T-cell (primary cell): ENCODE data around the gene KDM6A. TPM values are rescaled to one million over a fixed set of nuclear protein-coding genes. Genes with fewer than 3 reads are reported as not detected.

Source experiments
- ATAC-seq, 4 experiments: fragments of 200-7000 bp in 3 of 4; fragments of 150-1000 bp in 1 of 4; cut with Tn5 transposase; replicated peaks in 1 of 4; 1 replicate in 3 of 4; 2 replicates in 1 of 4; pipeline ENCODE4 v1.10.0; 2021; ENCODE audit warnings: moderate library complexity in 3 of 4, mild to moderate bottlenecking in 2 of 4, moderate number of reproducible peaks in 1 of 4
- CTCF ChIA-PET, 2 donors: fragments of 300-600 bp; sonication (Branson Sonifier 250); formaldehyde crosslinking; loops; one replicate each; lab custom pipeline; 2022; ENCODE audit warnings: antibody characterized with exemption in 2 of 2; lab: Charles Lee
- POLR2A ChIA-PET, 2 donors: fragments of 300-600 bp; sonication (Branson Sonifier 250); formaldehyde crosslinking; loops; one replicate each; lab custom pipeline; 2022; ENCODE audit warnings: antibody characterized with exemption in 2 of 2; lab: Charles Lee
- DNase-seq, 35 experiments: peaks; one replicate each; pipeline versions ENCODE4 v3.0.0 to v3.0.0-alpha.2; 2013 to 2023
- H3K27ac ChIP-seq: one replicate; pipeline ENCODE4 v1.5.1; 2013; ENCODE audit warnings: low read length
- H3K27me3 ChIP-seq, 2 experiments: replicated peaks in 1 of 2; 1 replicate in 1 of 2; 2 replicates in 1 of 2; pipeline versions ENCODE4 v1.6.1 to v1.7.0; 2013; ENCODE audit warnings: low read length in 1 of 2, mixed read lengths in 1 of 2; ENCODE audit not compliant: control insufficient read depth in 2 of 2, insufficient read depth in 2 of 2; ENCODE audit errors: extremely low read depth in 1 of 2
- H3K36me3 ChIP-seq, 2 donors: 1 replicate in 1 of 2; 2 replicates in 1 of 2; pipeline versions ENCODE4 v1.6.1 to v1.7.0; 2013; ENCODE audit warnings: low read length in 1 of 2; ENCODE audit not compliant: control insufficient read depth in 2 of 2, insufficient read depth in 1 of 2; ENCODE audit errors: extremely low read depth in 1 of 2
- H3K4me1 ChIP-seq, 2 experiments: 1 replicate in 1 of 2; 2 replicates in 1 of 2; pipeline versions ENCODE4 v1.6.1 to v1.7.0; 2013; ENCODE audit warnings: low read length in 2 of 2, mixed read lengths in 1 of 2; ENCODE audit not compliant: insufficient read depth in 2 of 2, control insufficient read depth in 1 of 2; ENCODE audit errors: extremely low read depth in 1 of 2
- H3K4me3 ChIP-seq, 2 donors: 1 replicate in 1 of 2; 2 replicates in 1 of 2; pipeline versions ENCODE4 v1.5.1 to v1.7.0; 2013; ENCODE audit warnings: mild to moderate bottlenecking in 2 of 2, low read length in 1 of 2, moderate library complexity in 1 of 2; ENCODE audit not compliant: control insufficient read depth in 1 of 2; ENCODE audit errors: extremely low read depth in 1 of 2
- H3K9me3 ChIP-seq: 2 replicates; pipeline ENCODE4 v1.7.0; 2013
- H3K27ac Mint-ChIP-seq, 2 donors: one replicate each; pipeline ENCODE4 v1.8.0; 2020 to 2021; ENCODE audit warnings: mild to moderate bottlenecking in 2 of 2, mixed read lengths in 2 of 2
- H3K27me3 Mint-ChIP-seq, 2 donors: one replicate each; pipeline ENCODE4 v1.8.0; 2021 to 2022; ENCODE audit warnings: mixed read lengths in 2 of 2
- H3K36me3 Mint-ChIP-seq: one replicate; pipeline ENCODE4 v1.8.0; 2021; ENCODE audit warnings: mixed read lengths
- H3K4me1 Mint-ChIP-seq, 3 donors: one replicate each; pipeline ENCODE4 v1.8.0; 2020 to 2022; ENCODE audit warnings: mixed read lengths in 3 of 3, mild to moderate bottlenecking in 1 of 3
- H3K4me3 Mint-ChIP-seq, 3 donors: one replicate each; pipeline ENCODE4 v1.8.0; 2020 to 2022; ENCODE audit warnings: mild to moderate bottlenecking in 3 of 3, mixed read lengths in 3 of 3, moderate library complexity in 3 of 3
- H3K9me3 Mint-ChIP-seq, 3 donors: one replicate each; pipeline ENCODE4 v1.8.0; 2020 to 2022; ENCODE audit warnings: mixed read lengths in 3 of 3
- WGBS: methylation state at CpG from one replicate; pipeline ENCODE4 v1.1.5; 2013; ENCODE audit warnings: missing lambda C conversion rate; ENCODE audit not compliant: insufficient coverage; 5-methylcytosine and 5-hydroxymethylcytosine counted together
- total RNA-seq, 35 experiments: library from RNA in 6 of 35; stranded (reverse) in 6 of 35; fragments of 120-200 nt in 1 of 35; gene quantifications; one replicate each; pipeline versions ENCODE4 v1.2.1 to v1.2.4 and lab custom pipeline; 2013 to 2026

Gene KDM6A
- total RNA-seq, 5 donors from 2014 or later (not counting 1 experiment from before 2014, with no cell fraction given), result 37.1 to 97.3 (median 55.7) TPM

DNA sequence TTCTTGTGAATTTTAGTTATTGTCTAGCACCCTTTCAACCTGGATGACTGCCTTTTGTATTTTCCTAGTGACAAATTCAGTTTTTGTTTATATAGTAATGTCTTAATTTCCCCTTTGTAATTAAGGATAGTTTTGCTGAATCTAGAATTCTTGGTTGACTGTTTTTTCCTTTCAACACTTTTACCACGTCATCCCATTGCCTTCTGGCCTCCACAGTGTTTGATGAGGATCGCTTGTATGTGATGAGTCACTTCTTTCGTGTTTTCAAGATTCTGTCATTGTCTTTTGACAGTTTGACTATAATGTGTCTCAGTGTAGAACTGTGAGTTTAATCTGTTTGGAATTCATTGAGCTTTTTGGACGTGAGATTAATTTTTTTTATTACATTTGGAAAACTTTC, 30.1 kb downstream of the KDM6A start:
- Mint-ChIP-seq H3K4me3 (peak overlapping the region in 1 of 3 donors; percentile 29), H3K9me3 (peaks cover 9 to 13% (median 11%) of the 10 kb centered on the region in 3 donors), H3K4me1 (peaks cover 72 to 75% (median 73%) of the 10 kb centered on the region in 3 donors), H3K27ac (peak overlapping the region in 1 of 2 donors; percentile 43), H3K27me3 (no peaks in the 10 kb centered on the region), H3K36me3 (peaks cover 8% of the 10 kb centered on the region)
- ChIA-PET CTCF (no interaction called here), POLR2A (interaction anchor here in 1 of 2 donors (0.5 kb wide), 1 partner anchor 556 kb away, joined by 8 read pairs; no protein-coding TSS in a partner anchor)
- Histone ChIP-seq H3K9me3 (no peaks in the 10 kb centered on the region), H3K36me3 (no peaks in the 10 kb centered on the region), H3K27ac (no peak overlapping the region), H3K4me3 (no peak overlapping the region), H3K4me1 (peaks cover 10 to 20% of the 10 kb centered on the region in 2 experiments), H3K27me3 (no peaks in the 10 kb centered on the region)
- DNase-seq, result no peak
- ATAC-seq, result no peak
- no CpG with 5 or more reads among the region's 4 CpGs for WGBS

DNA sequence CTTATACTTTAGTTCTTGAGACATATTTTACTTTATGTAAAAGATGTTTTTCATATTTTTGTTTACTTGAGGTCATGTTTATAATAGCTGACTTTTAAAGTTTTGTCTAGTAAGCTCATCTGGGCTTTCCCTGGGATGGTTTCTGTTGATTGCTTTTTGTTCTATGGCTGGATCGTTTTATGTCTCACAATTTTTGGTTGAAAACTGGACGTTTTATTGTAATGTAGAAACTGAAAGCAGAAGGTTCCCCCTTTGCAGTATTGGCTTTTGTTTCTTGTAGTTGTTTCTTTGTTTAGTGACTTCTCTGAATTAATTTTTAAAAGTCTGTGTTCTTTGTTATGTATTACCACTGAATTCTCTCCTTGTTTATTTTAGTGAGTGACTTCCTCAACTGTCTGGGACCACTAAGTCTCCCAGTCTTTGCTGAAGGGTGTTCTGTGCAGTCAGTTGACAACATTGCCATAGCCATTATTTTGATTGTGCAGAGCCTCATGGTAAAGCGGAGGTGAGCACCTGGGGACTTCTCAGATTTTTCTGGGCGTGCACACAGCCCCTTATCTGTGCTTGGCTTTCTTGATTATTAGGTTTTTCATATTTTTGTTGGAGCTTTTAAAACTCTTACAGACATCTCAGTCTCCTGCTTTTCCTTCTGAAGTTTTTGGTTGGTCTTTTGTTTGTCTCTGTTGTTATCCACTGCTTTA, 31.0 kb downstream of the KDM6A start:
- ATAC-seq (no peak), DNase-seq (no peak)
- H3K27me3 Mint-ChIP-seq, result no peaks in the 10 kb centered on the region
- H3K36me3 ChIP-seq, result no peaks in the 10 kb centered on the region
- CTCF ChIA-PET, result no interaction called here
- H3K27me3 ChIP-seq, result no peaks in the 10 kb centered on the region
- peaks cover 7 to 17% of the 10 kb centered on the region in 2 experiments for H3K4me1 ChIP-seq
- WGBS, result no CpG with 5 or more reads among the region's 4 CpGs
- H3K4me1 Mint-ChIP-seq, result peaks cover 69 to 74% (median 73%) of the 10 kb centered on the region in 3 donors
- H3K9me3 Mint-ChIP-seq, result peaks cover 9 to 13% (median 11%) of the 10 kb centered on the region in 3 donors
- no peak overlapping the region for H3K4me3 ChIP-seq
- no peaks in the 10 kb centered on the region for H3K9me3 ChIP-seq
- H3K27ac ChIP-seq, result no peak overlapping the region
- peaks cover 8% of the 10 kb centered on the region for H3K36me3 Mint-ChIP-seq
- POLR2A ChIA-PET, result interaction anchor here in 1 of 2 donors (0.5 to 0.7 kb wide), 2 partner anchors 163 to 557 kb away, joined by 3 to 8 read pairs; no protein-coding TSS in a partner anchor
- peak overlapping the region; percentile 60 to 65 for H3K27ac Mint-ChIP-seq
- peak overlapping the region in 1 of 3 donors; percentile 33 for H3K4me3 Mint-ChIP-seq

DNA sequence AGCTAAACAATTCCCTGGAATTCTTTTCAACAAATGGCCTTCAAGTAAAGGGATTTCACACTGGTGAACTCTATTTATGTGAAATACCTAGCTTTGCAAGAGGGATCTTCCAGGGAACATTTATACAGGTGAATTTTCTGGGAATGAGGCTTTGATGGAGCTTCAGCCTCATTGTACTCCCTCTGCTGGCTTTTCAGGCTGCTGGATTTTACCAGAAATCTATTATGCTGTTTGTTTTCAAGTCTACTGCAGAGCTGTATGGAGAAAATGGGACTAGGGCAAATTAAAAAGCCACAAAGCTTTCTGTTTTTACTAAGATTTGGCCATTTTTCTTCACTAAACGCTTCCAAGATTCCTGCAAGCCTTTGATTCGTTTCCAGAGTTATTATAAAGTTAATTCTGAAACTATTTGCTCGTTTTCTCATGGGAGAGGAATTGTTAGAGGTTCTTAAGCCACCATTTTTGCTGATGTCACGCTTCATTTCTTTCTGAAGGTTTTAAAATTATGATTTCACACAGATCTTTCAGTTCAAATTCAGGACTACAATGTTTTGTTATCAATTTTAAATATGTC, 31.6 kb downstream of the KDM6A start:
- Histone ChIP-seq H3K27me3 (no peaks in the 10 kb centered on the region), H3K36me3 (no peaks in the 10 kb centered on the region), H3K9me3 (no peaks in the 10 kb centered on the region), H3K27ac (no peak overlapping the region), H3K4me3 (no peak overlapping the region), H3K4me1 (peaks cover under 1 to 17% of the 10 kb centered on the region in 2 experiments)
- DNase-seq (no peak), ATAC-seq (no peak)
- WGBS, result no CpG with 5 or more reads among the region's 4 CpGs
- Mint-ChIP-seq H3K9me3 (peaks cover 9 to 13% (median 11%) of the 10 kb centered on the region in 3 donors), H3K27me3 (no peaks in the 10 kb centered on the region), H3K27ac (no peak overlapping the region), H3K4me1 (peaks cover 63 to 73% (median 72%) of the 10 kb centered on the region in 3 donors), H3K4me3 (peak overlapping the region in 1 of 3 donors; percentile 33), H3K36me3 (peaks cover 8% of the 10 kb centered on the region)
- POLR2A ChIA-PET, result interaction anchor here in 1 of 2 donors (0.7 kb wide), 1 partner anchor 162 kb away, joined by 3 read pairs; no protein-coding TSS in a partner anchor
- CTCF ChIA-PET, result no interaction called here

DNA sequence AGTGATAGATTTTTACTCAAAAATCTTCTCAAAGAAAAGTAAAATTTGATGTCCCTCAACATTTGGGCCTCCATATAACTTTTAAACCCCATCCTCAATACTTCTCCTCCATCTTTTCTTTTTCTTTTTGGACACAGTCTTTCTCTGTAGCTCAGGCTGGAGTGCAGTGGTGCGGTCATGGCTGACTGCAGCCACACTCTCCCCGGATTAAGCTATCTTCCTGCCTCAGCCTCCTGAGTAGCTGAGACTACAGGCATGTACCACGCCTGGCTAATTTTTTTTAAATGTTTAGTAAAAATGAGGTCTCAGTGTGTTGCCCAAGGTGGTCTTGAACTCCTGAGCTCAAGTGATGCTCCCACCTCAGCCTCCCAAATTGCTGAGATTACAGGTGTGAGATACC, 33.1 kb downstream of the KDM6A start:
- POLR2A ChIA-PET, result interaction anchor here in 1 of 2 donors (0.6 kb wide), 1 partner anchor 31 kb away, joined by 3 read pairs; no protein-coding TSS in a partner anchor
- WGBS, result 92% methylated on average over 2 of the region's 3 CpGs

DNA sequence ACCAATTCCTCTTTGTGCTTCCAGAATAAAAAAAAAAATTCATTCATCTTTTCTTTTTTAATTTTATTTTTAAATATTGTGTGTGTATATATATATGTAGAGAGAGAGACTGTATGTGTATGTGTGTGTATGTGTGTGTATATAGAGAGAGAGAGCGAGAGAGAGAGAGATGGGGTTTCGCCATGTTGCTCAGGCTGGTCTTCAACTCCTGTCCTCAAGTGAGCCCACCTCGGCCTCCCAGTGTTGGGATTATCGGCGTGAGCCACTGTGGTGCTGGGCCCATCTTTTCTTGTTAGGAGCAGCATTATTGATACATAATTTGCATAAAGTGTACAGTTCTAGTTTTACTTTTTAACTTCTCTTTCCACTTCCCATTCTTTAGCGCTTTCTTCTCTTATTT, 33.6 kb downstream of the KDM6A start:
- no peaks in the 10 kb centered on the region for H3K27me3 Mint-ChIP-seq
- ATAC-seq (no peak), DNase-seq (no peak)
- H3K9me3 ChIP-seq, result no peaks in the 10 kb centered on the region
- ChIA-PET CTCF (no interaction called here), POLR2A (interaction anchor here in 1 of 2 donors (0.6 kb wide), 1 partner anchor 32 kb away, joined by 3 read pairs; no protein-coding TSS in a partner anchor)
- H3K27ac ChIP-seq, result no peak overlapping the region
- no peak overlapping the region for H3K27ac Mint-ChIP-seq
- peaks cover 56 to 64% (median 63%) of the 10 kb centered on the region in 3 donors for H3K4me1 Mint-ChIP-seq
- no peaks in the 10 kb centered on the region for H3K27me3 ChIP-seq
- no CpG with 5 or more reads among the region's 6 CpGs for WGBS
- H3K4me3 Mint-ChIP-seq, result peak overlapping the region in 1 of 3 donors; percentile 36
- H3K4me1 ChIP-seq, result peaks cover 0 to 15% of the 10 kb centered on the region in 2 experiments
- H3K36me3 ChIP-seq, result no peaks in the 10 kb centered on the region
- H3K4me3 ChIP-seq, result no peak overlapping the region
- peaks cover 9 to 13% (median 11%) of the 10 kb centered on the region in 3 donors for H3K9me3 Mint-ChIP-seq
- peaks cover 8% of the 10 kb centered on the region for H3K36me3 Mint-ChIP-seq

More for the DNA sequence above, 33.1 kb downstream of the KDM6A start:
- Histone ChIP-seq H3K9me3 (no peaks in the 10 kb centered on the region), H3K4me3 (no peak overlapping the region), H3K27me3 (no peaks in the 10 kb centered on the region), H3K27ac (no peak overlapping the region), H3K36me3 (no peaks in the 10 kb centered on the region), H3K4me1 (peaks cover 0 to 16% of the 10 kb centered on the region in 2 experiments)
- Mint-ChIP-seq H3K27ac (peak overlapping the region in 1 of 2 donors; percentile 71), H3K27me3 (no peaks in the 10 kb centered on the region), H3K36me3 (peaks cover 8% of the 10 kb centered on the region), H3K4me3 (no peak overlapping the region), H3K4me1 (peaks cover 56 to 65% (median 64%) of the 10 kb centered on the region in 3 donors), H3K9me3 (peaks cover 9 to 13% (median 11%) of the 10 kb centered on the region in 3 donors)
- ATAC-seq (no peak), DNase-seq (no peak)
- CTCF ChIA-PET, result no interaction called here

DNA sequence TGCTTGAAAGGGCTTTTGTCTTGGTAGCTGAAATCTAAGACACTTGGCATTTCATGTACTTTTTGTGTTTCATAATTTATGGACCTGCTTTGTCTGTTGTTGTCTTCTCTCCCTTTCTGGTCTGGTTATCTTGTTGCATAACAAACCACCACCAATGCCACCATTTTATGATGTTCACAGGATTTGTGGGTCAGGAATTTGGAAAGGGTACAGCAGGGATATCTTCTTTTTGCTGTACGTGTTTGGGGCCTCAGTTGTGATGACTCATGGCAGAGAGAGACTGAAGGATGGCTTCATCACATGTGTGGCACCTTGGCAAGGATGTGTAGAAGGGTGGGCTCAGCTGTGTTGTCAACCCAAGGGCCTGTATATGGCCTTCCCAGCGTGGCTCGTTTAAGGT, 35.2 kb downstream of the KDM6A start:
- CTCF ChIA-PET, result no interaction called here
- Histone ChIP-seq H3K27ac (no peak overlapping the region), H3K36me3 (peaks cover 0 to 3% of the 10 kb centered on the region in 2 donors), H3K9me3 (no peaks in the 10 kb centered on the region), H3K27me3 (no peaks in the 10 kb centered on the region), H3K4me1 (peaks cover 0 to 15% of the 10 kb centered on the region in 2 experiments), H3K4me3 (no peak overlapping the region)
- H3K9me3 Mint-ChIP-seq, result peaks cover 7 to 9% (median 8%) of the 10 kb centered on the region in 3 donors
- DNase-seq, result no peak
- H3K36me3 Mint-ChIP-seq, result peaks cover 4% of the 10 kb centered on the region
- POLR2A ChIA-PET, result no interaction called here
- H3K27ac Mint-ChIP-seq, result peak overlapping the region; percentile 71 to 74
- H3K4me1 Mint-ChIP-seq, result peaks cover 60 to 72% (median 65%) of the 10 kb centered on the region in 3 donors
- peak overlapping the region in 1 of 3 donors; percentile 36 for H3K4me3 Mint-ChIP-seq
- H3K27me3 Mint-ChIP-seq, result no peaks in the 10 kb centered on the region
- peak in 1 of 4 experiments; percentile 35 for ATAC-seq
- 68% methylated on average over 3 of the region's 3 CpGs for WGBS
